Kidney tubule cell (primary cell): ENCODE data around the gene PDLIM5.
"Not testable (repeated sequence)": the region's sequence is repeated elsewhere in the genome, so short reads cannot be mapped to it uniquely, and the experiment has no call there.

Experiments
- DNase-seq: peaks from one replicate; pipeline ENCODE4 v3.0.0-alpha.2; 2018; ENCODE audit warnings: low spot score

PDLIM5 gene

GRCh38 chr4:94495408-94495807 is 43.7 kb downstream of the PDLIM5 start:
- no peak for DNase-seq

GRCh38 chr4:94497690-94498089 is 45.9 kb downstream of the PDLIM5 start:
- no peak for DNase-seq

GRCh38 chr4:94498502-94498901 is 46.8 kb downstream of the PDLIM5 start:
- DNase-seq: no peak

- no peak for DNase-seq
Measured at GRCh38 chr4:94500685-94501084, 48.9 kb downstream of the PDLIM5 start.

- DNase-seq: no peak
Measured at GRCh38 chr4:94504545-94504944, 52.8 kb downstream of the PDLIM5 start.

- DNase-seq: no peak
Measured at GRCh38 chr4:94506822-94507221, 55.1 kb downstream of the PDLIM5 start.

- peak; percentile 63 for DNase-seq
Measured at GRCh38 chr4:94507281-94507680, 55.5 kb downstream of the PDLIM5 start.

GRCh38 chr4:94507708-94508107 is 56.0 kb downstream of the PDLIM5 start:
- peak; percentile 84 for DNase-seq

GRCh38 chr4:94508296-94508695 is 56.6 kb downstream of the PDLIM5 start:
- DNase-seq: no peak

GRCh38 chr4:94508806-94509205 is 57.1 kb downstream of the PDLIM5 start:
- no peak for DNase-seq

- DNase-seq: no peak
Measured at GRCh38 chr4:94511591-94511990, 59.8 kb downstream of the PDLIM5 start.

- not testable (repeated sequence) for DNase-seq
Measured at GRCh38 chr4:94513532-94513931, 61.8 kb downstream of the PDLIM5 start.

GRCh38 chr4:94515365-94515764 is 63.6 kb downstream of the PDLIM5 start:
- no peak for DNase-seq

- peak; percentile 81 for DNase-seq
Measured at GRCh38 chr4:94516067-94516466, 64.3 kb downstream of the PDLIM5 start.

- no peak for DNase-seq
Measured at GRCh38 chr4:94516999-94517398, 65.3 kb downstream of the PDLIM5 start.

- no peak for DNase-seq
Measured at GRCh38 chr4:94517492-94517891, 65.8 kb downstream of the PDLIM5 start.

GRCh38 chr4:94519019-94519418 is 67.3 kb downstream of the PDLIM5 start:
- no peak for DNase-seq

GRCh38 chr4:94519925-94520789 is 68.4 kb downstream of the PDLIM5 start:
- no peak for DNase-seq

GRCh38 chr4:94523033-94523580 is 71.4 kb downstream of the PDLIM5 start:
- DNase-seq: no peak

GRCh38 chr4:94523617-94524016 is 71.9 kb downstream of the PDLIM5 start:
- peak; percentile 44 for DNase-seq

- DNase-seq: no peak
Measured at GRCh38 chr4:94525993-94526728, 74.4 kb downstream of the PDLIM5 start.

- peak; percentile 32 for DNase-seq
Measured at GRCh38 chr4:94527556-94528233, 76.0 kb downstream of the PDLIM5 start.
